Endothelial cell of umbilical vein (primary cell): Measurements from ENCODE around the gene KCNH6. TPM values are rescaled to one million over a fixed set of nuclear protein-coding genes. Genes with fewer than 3 reads are reported as not detected.

Experiments
- BruUV-seq: library from RNA; stranded (reverse); fragments of 400-500 nt; replicated peaks from 2 replicates; lab custom pipeline; 2021; lab: Mats Ljungman, UMichigan
- CTCF ChIA-PET: fragments of 300-600, 350-600 bp; sonication (Branson Sonifier 250); formaldehyde crosslinking; loops from one replicate; lab custom pipeline; 2021; ENCODE audit warnings: antibody characterized with exemption, inconsistent platforms; lab: Charles Lee
- POLR2A ChIA-PET: fragments of 300-600, 350-600 bp; sonication (Branson Sonifier 250); formaldehyde crosslinking; loops from one replicate; lab custom pipeline; 2021; ENCODE audit warnings: antibody characterized with exemption, inconsistent platforms; lab: Charles Lee
- DNase-seq: peaks from one replicate; pipeline ENCODE4 v3.0.0-alpha.2; 2011; ENCODE audit warnings: low read depth, low spot score
- FAIRE-seq: peaks from 2 replicates; lab custom pipeline; 2011; peaks lifted over from hg19 to GRCh38; lab: Jason Lieb, UNC
- H2AFZ ChIP-seq: 2 replicates; pipeline ENCODE4 v1.6.0; 2012; ENCODE audit warnings: low read depth, low read length, control low read depth, inconsistent platforms
- H3K27ac ChIP-seq: 2 replicates; pipeline ENCODE4 v1.5.1; 2011; ENCODE audit warnings: low read depth, mild to moderate bottlenecking, control low read depth, low read length, moderate library complexity; ENCODE audit not compliant: insufficient read depth
- H3K27me3 ChIP-seq, 2 experiments: 2 replicates each; pipeline versions ENCODE4 v1.6.0 to v1.6.1; 2011; ENCODE audit warnings: low read length in 2 of 2, mixed read lengths in 1 of 2; ENCODE audit not compliant: control insufficient read depth in 2 of 2, insufficient read depth in 2 of 2
- H3K36me3 ChIP-seq, 2 experiments: 2 replicates in 1 of 2; 3 replicates in 1 of 2; pipeline ENCODE4 v1.5.1; 2011; ENCODE audit warnings: low read length in 2 of 2, mild to moderate bottlenecking in 1 of 2, moderate library complexity in 1 of 2; ENCODE audit not compliant: control insufficient read depth in 2 of 2, insufficient read depth in 2 of 2; ENCODE audit errors: extremely low read depth in 1 of 2
- H3K4me1 ChIP-seq: 3 replicates; pipeline ENCODE4 v1.5.1; 2011; ENCODE audit warnings: mild to moderate bottlenecking, low read length; ENCODE audit not compliant: control insufficient read depth, insufficient read depth; ENCODE audit errors: extremely low read depth
- H3K4me2 ChIP-seq: 2 replicates; pipeline ENCODE4 v1.6.1; 2011; ENCODE audit warnings: low read length, control low read depth, mixed read lengths; ENCODE audit not compliant: insufficient read depth
- H3K4me3 ChIP-seq, 3 experiments: fragments of 200-600 bp in 1 of 3; sonication (generic), shearing (Covaris generic) in 1 of 3; replicated peaks in 1 of 3; 2 replicates each; pipeline ENCODE4 v1.5.1; 2011 to 2016; ENCODE audit warnings: control low read depth in 3 of 3, low read length in 3 of 3, mild to moderate bottlenecking in 2 of 3, inconsistent platforms in 1 of 3, low read depth in 1 of 3, moderate library complexity in 1 of 3; ENCODE audit not compliant: insufficient read depth in 1 of 3
- H3K79me2 ChIP-seq: 2 replicates; pipeline ENCODE4 v1.6.0; 2012; ENCODE audit warnings: low read length, inconsistent platforms; ENCODE audit not compliant: control insufficient read depth, insufficient read depth
- H3K9ac ChIP-seq: replicated peaks from 2 replicates; pipeline ENCODE3; 2011; ENCODE audit warnings: low read length, control low read depth; ENCODE audit not compliant: insufficient read depth; ENCODE audit errors: extremely low read depth
- H3K9me1 ChIP-seq: replicated peaks from 3 replicates; pipeline ENCODE4 v1.6.0; 2011; ENCODE audit warnings: mild to moderate bottlenecking, low read length; ENCODE audit not compliant: control insufficient read depth, insufficient read depth; ENCODE audit errors: extremely low read depth
- H3K9me3 ChIP-seq: replicated peaks from 2 replicates; pipeline ENCODE4 v1.5.1; 2012; ENCODE audit warnings: low read length, inconsistent platforms; ENCODE audit not compliant: control insufficient read depth, insufficient read depth
- H4K20me1 ChIP-seq: replicated peaks from 2 replicates; pipeline ENCODE3; 2011; ENCODE audit warnings: mild to moderate bottlenecking, low read length; ENCODE audit not compliant: control insufficient read depth, insufficient read depth; ENCODE audit errors: extremely low read depth
- EZH2 ChIP-seq: IDR thresholded peaks from 2 replicates; pipeline ENCODE4 v1.6.1; 2012; ENCODE audit warnings: borderline replicate concordance, low read depth, mild to moderate bottlenecking, moderate library complexity, low read length, inconsistent platforms; ENCODE audit not compliant: severe bottlenecking
- FOS ChIP-seq: IDR thresholded peaks from 2 replicates; pipeline ENCODE4 v1.6.1; 2011; ENCODE audit warnings: mild to moderate bottlenecking, low read length, moderate library complexity, borderline replicate concordance; ENCODE audit not compliant: insufficient read depth
- GATA2 ChIP-seq: IDR thresholded peaks from 2 replicates; pipeline ENCODE4 v1.7.0; 2011; ENCODE audit warnings: low read depth, mild to moderate bottlenecking, moderate library complexity, mixed read lengths, low read length; ENCODE audit not compliant: insufficient read length, insufficient read depth
- JUN ChIP-seq: IDR thresholded peaks from 2 replicates; pipeline ENCODE4 v1.6.1; 2011; ENCODE audit warnings: borderline replicate concordance, low read depth; ENCODE audit not compliant: insufficient read length, insufficient read depth
- MAX ChIP-seq: IDR thresholded peaks from 2 replicates; pipeline ENCODE4 v1.6.1; 2011; ENCODE audit not compliant: insufficient read depth, insufficient read length
- MYC ChIP-seq: IDR thresholded peaks from one replicate; pipeline ENCODE4 v1.6.1; 2011; ENCODE audit warnings: mild to moderate bottlenecking, low read depth, low read length
- POLR2A ChIP-seq: IDR thresholded peaks from 2 replicates; pipeline ENCODE4 v1.6.1; 2012; ENCODE audit warnings: low read depth, mild to moderate bottlenecking, control low read depth, low read length
- POLR2AphosphoS5 ChIP-seq: IDR thresholded peaks from 2 replicates; pipeline ENCODE4 v1.6.1; 2012; ENCODE audit warnings: low read depth, mild to moderate bottlenecking, control low read depth, low read length, moderate library complexity; ENCODE audit not compliant: insufficient read depth
- dilution Hi-C: fragments of 300-500 bp; cut with MboI; formaldehyde crosslinking; loops from one replicate; pipeline ENCODE4 v1.15.0; 2019; ENCODE audit warnings: low sequenced_read_pairs; ENCODE audit not compliant: extremely low pct_ligation_motif_present
- intact Hi-C: fragments of 100-400 bp; cut with micrococcal nuclease; formaldehyde crosslinking; loops from one replicate; pipeline ENCODE4 v1.10.0; 2022
- polyA plus RNA-seq, 4 experiments: library from polyadenylated mRNA; depleted of rRNA in 3 of 4; stranded (reverse) in 3 of 4; unstranded in 1 of 4; fragments of >200 nt; gene quantifications; 2 replicates each; pipeline versions ENCODE4 v1.2.1 to v1.2.3, GENCODE V29; 2011 to 2012; ENCODE audit warnings: missing spikeins in 1 of 4
- total RNA-seq: library from RNA; stranded (reverse); gene quantifications from 2 replicates; pipeline ENCODE4 v1.2.3, GENCODE V29; 2021
- TF ChIP-seq, protein P1 (sequence below), 2 donors: IDR thresholded peaks; 1 replicate in 1 of 2; 2 replicates in 1 of 2; pipeline ENCODE4 v1.5.1; 2011; ENCODE audit warnings: low read length in 2 of 2, mild to moderate bottlenecking in 2 of 2, moderate library complexity in 2 of 2, control low read depth in 1 of 2, inconsistent platforms in 1 of 2, low read depth in 1 of 2; ENCODE audit not compliant: insufficient read depth in 1 of 2; ENCODE audit errors: extremely low read depth in 1 of 2

KCNH6 gene
- total and polyA plus RNA-seq, 2 donors (not counting 3 experiments of a cell fraction or from before 2014, with no cell fraction given) = 0.07 TPM; not detected in 1

DNA sequence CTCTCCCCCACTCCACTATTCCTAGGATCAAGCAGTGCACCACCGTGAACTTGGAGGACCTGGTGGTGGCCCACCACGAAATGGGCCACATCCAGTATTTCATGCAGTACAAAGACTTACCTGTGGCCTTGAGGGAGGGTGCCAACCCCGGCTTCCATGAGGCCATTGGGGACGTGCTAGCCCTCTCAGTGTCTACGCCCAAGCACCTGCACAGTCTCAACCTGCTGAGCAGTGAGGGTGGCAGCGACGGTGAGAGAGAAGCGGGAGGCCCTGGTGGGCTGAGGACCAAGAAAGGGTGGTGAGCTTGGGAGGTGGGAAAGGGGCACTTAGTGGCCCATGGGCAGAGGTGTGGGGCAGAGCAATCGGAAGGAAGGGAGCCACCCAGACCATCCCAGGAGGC, 29.7 kb upstream of the KCNH6 start:
- no TSS peak for BruUV-seq
- intact Hi-C loops (no loop called here), dilution Hi-C loops (no loop called here)

More for the DNA sequence above, 29.7 kb upstream of the KCNH6 start:
- DNase-seq (no peak), FAIRE-seq (no peak)
- H3K9me3 ChIP-seq = no peaks in the 10 kb centered on the region
- H3K79me2 ChIP-seq = no peaks in the 10 kb centered on the region
- H2AFZ ChIP-seq = no peak overlapping the region
- H3K4me1 ChIP-seq = no peaks in the 10 kb centered on the region
- CTCF ChIA-PET = interaction anchor here (2.4 kb wide), 1 partner anchor 68 kb away, joined by 7 read pairs; no protein-coding TSS in a partner anchor
- no peaks in the 10 kb centered on the region for H4K20me1 ChIP-seq
- no peak overlapping the region for H3K9ac ChIP-seq
- H3K4me3 ChIP-seq = no peak overlapping the region
- TF ChIP-seq MAX = no peak
- no peak for TF ChIP-seq FOS
- no peak for TF ChIP-seq JUN
- TF ChIP-seq, protein P1, sequence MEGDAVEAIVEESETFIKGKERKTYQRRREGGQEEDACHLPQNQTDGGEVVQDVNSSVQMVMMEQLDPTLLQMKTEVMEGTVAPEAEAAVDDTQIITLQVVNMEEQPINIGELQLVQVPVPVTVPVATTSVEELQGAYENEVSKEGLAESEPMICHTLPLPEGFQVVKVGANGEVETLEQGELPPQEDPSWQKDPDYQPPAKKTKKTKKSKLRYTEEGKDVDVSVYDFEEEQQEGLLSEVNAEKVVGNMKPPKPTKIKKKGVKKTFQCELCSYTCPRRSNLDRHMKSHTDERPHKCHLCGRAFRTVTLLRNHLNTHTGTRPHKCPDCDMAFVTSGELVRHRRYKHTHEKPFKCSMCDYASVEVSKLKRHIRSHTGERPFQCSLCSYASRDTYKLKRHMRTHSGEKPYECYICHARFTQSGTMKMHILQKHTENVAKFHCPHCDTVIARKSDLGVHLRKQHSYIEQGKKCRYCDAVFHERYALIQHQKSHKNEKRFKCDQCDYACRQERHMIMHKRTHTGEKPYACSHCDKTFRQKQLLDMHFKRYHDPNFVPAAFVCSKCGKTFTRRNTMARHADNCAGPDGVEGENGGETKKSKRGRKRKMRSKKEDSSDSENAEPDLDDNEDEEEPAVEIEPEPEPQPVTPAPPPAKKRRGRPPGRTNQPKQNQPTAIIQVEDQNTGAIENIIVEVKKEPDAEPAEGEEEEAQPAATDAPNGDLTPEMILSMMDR (IDR thresholded peaks at IDR 0.05; ENCODE audit: extremely low read depth in 1 of 2, insufficient read depth in 1 of 2, low read depth in 1 of 2, low read length in 2 of 2) = no peak
- TF ChIP-seq EZH2 = no peak
- TF ChIP-seq MYC = no peak
- TF ChIP-seq GATA2 = no peak
- no peak for TF ChIP-seq POLR2A
- no peak for TF ChIP-seq POLR2AphosphoS5
- no peak overlapping the region for H3K4me2 ChIP-seq
- peaks cover 0 to 36% of the 10 kb centered on the region in 2 experiments for H3K36me3 ChIP-seq
- no peaks in the 10 kb centered on the region for H3K9me1 ChIP-seq
- H3K27me3 ChIP-seq = no peaks in the 10 kb centered on the region
- no peak overlapping the region for H3K27ac ChIP-seq
- POLR2A ChIA-PET = no interaction called here
